ENCODE results near the gene PNPLA7.

- TF ChIP-seq CTCF (IDR thresholded peaks at IDR 0.05) (no peak), POLR2A (IDR thresholded peaks at IDR 0.05) (no peak)
Measured at GRCh38 chr9:137428841-137429545, 121.2 kb downstream of the PNPLA7 start.
